SKM-1 (cell line): ENCODE measurements around the gene G6PC3.
"Not testable (repeated sequence)": the region's sequence is repeated elsewhere in the genome, so short reads cannot be mapped to it uniquely, and the experiment has no call there.

Source experiments
- DNase-seq: peaks from one replicate; lab custom pipeline; 2025; ENCODE audit not compliant: unreplicated experiment; lab: John Stamatoyannopoulos, UW

Gene G6PC3

DNA sequence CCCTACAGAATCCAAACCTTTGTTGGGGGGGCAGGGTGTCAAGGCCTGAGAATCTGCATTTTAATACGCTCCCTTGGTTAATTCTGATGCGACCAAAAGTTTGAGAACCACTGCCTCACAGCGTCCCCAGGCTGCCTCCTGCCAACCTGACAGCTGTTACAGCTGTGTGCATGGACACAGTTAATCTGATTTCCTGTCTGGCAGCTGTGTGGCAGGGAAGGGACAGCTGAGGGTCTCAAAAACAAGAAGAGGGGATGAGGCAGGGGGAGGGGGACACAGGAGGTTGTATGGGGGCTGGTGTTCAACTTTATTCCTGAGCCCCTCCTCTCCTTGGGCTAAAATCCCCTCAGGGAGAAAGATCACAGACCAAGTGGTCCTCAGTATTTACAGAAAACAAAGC is 35.4 kb downstream of the G6PC3 start:
- DNase-seq, result no peak

DNA sequence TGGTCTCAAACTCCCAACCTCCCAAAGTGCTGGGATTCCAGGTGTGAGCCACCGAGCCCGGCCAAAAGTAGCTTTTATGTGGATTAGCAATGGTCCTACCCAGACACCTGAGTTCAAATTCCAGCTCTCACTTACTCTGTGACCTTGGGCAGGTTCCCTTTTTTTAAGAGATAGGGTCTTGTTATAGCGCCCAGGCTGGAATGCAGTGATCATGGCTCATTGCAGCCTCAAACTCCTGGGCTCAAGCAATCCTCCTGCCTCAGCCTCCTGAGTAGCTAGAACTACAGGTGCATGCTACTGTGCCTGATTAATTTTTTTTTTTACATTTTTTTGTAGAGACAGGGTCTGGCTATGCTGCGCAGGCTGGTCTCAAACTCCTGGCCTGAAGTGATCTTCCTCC is 36.3 kb downstream of the G6PC3 start:
- no peak for DNase-seq

GRCh38 chr17:44108440-44109311 is 38.1 kb downstream of the G6PC3 start:
- DNase-seq, result no peak

GRCh38 chr17:44109312-44109630 is 38.7 kb downstream of the G6PC3 start:
- no peak for DNase-seq

GRCh38 chr17:44110011-44110686 is 39.6 kb downstream of the G6PC3 start:
- DNase-seq, result no peak

DNA sequence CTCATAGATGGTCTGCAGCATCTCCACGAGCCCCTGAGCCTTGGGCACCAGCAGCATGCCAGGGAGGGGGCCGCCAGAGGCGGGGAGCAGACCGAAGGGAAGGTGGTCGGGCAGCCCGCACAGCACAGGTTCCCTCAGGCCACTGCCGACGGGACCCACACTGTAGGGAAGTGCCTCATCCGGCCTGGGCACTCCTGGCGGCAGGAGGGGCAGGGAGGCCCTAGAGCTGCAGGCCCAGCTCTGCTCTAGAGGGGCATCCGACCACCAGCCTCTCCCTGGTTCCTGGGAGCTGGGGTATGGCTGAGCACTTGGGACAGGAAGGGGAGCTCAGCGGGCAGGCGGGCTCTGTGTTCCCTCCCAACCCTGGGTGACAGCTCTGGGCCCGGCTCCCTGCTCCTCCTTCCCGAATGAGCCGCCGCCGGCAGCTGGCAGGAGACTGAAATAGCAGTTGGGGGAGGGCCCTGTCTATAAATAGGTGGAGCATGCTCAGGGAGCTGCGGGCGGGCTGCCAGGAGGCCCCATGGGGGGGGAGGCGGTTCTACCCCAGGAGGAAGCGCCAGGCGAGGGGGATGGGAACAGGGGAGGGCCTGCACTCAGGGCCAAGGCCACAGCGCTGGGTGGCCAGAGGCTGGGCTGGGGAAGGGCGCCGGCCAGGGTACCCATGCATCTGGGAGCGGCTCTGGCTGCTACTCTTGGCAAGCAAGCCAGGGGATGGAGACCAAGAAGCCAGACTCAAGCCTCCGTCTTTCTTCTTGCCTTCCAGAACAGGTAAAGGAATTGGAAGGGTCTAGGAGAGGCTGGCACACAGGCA is 40.5 kb downstream of the G6PC3 start:
- peak; percentile 90 for DNase-seq

- no peak for DNase-seq
These were observed 41.2 kb downstream of the G6PC3 start for GRCh38 chr17:44111777-44112176.

- DNase-seq, result no peak
These were observed 42.0 kb downstream of the G6PC3 start for GRCh38 chr17:44112284-44113280.

GRCh38 chr17:44113382-44113781 is 42.8 kb downstream of the G6PC3 start:
- no peak for DNase-seq

GRCh38 chr17:44113868-44114840 is 43.6 kb downstream of the G6PC3 start:
- DNase-seq, result no peak

- DNase-seq, result no peak
These were observed 45.3 kb downstream of the G6PC3 start for GRCh38 chr17:44115585-44116415.

GRCh38 chr17:44117351-44117750 is 46.8 kb downstream of the G6PC3 start:
- no peak for DNase-seq

- DNase-seq, result no peak
These were observed 48.0 kb downstream of the G6PC3 start for GRCh38 chr17:44118427-44119050.

GRCh38 chr17:44119062-44119461 is 48.5 kb downstream of the G6PC3 start:
- no peak for DNase-seq

DNA sequence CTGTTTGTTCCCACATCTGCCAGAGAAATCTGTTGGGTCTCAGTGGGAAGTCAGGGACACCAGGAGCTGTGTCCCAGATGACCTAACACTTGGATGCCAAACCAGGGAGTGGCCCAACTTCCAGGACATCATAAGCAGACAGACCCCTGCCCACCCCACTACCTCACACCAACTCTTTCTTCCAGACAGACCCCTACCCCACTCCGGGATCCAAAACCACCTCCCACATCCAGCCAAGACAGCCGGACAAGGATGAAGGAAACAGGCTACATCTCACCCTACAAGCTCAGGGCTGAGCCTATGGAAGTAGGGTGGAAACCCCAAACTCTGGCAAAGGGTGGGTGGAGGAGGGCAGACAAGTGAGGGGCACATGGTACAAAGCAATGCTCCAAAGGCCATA is 49.3 kb downstream of the G6PC3 start:
- no peak for DNase-seq

DNA sequence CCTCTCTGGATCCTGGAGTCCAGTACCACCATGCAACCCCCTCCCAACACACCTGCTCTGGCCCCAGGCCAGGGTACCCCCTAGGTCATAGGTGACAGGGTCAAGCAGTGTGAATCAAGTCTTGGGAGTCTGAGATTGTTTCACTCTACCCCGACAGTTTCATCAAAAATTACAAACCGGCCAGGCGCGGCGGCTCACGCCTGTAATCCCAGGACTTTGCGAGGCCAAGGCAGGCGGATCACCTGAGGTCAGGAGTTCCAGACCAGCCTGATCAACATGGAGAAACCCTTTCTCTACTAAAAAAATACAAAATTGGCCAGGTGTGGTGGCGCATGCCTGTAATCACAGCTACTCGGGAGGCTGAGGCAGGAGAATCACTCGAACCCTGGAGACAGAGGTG is 49.7 kb downstream of the G6PC3 start:
- not testable (repeated sequence) for DNase-seq

DNA sequence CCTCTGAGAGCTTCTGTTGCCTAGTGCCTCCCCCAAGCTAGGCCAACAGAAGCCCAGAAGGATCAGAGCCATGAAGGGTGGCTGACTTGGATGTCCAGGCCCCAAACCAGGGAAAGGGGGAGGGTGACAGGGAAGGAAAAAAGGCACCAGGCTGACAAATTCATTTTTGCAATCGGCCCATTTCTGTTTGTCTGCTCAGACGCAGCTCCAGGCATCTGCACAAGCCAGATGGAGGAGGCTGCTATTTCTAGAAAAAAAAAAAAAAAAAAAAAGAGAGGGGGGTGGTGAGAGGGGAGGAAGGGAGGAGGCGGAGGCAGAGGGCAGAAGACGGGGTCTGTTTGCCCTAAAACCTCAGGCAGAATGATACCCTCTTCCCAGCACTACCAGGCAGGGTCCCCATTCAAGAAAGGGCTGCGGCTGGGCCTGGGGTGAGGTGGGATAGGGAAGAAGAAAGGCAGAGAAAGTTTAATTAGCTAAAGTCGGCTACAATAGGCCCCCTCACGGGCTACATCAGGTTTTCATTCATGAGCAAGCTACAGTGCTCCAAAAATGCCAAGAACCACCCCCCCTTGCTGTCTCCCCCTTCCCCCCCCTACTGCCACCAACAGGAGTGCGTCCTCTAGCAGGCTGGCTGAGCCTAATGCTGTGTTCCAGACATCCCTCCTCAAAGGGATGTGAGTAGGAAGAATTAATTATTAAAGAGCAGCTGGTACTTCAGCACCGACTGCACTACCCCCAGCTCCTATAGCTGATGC is 50.5 kb downstream of the G6PC3 start:
- no peak for DNase-seq
